Tibial nerve (tissue), 4 donors: Measurements from ENCODE around the gene MS4A10. TPM values are rescaled to one million over a fixed set of nuclear protein-coding genes. Genes with fewer than 3 reads are reported as not detected.

ENCODE experiments used
- DNase-seq, 2 donors: peaks; one replicate each; pipeline ENCODE4 v3.0.0-alpha.2; 2019; ENCODE audit warnings: low spot score in 2 of 2
- H3K27ac ChIP-seq, 4 donors: fragments of 200-600 bp; sonication (generic) in 3 of 4; one replicate each; pipeline ENCODE4 v1.5.1; 2017 to 2019; ENCODE audit warnings: mild to moderate bottlenecking in 1 of 4
- H3K27me3 ChIP-seq, 2 donors: fragments of 200-600 bp; sonication (generic) in 1 of 2; one replicate each; pipeline versions ENCODE4 v1.5.1 to v1.6.0; 2017 to 2019
- H3K36me3 ChIP-seq, 3 donors: fragments of 200-600 bp; sonication (generic); one replicate each; pipeline ENCODE4 v1.5.1; 2018 to 2019
- H3K4me1 ChIP-seq, 4 donors: fragments of 200-600 bp; sonication (generic) in 3 of 4; one replicate each; pipeline ENCODE4 v1.5.1; 2017 to 2019
- H3K4me3 ChIP-seq, 4 donors: fragments of 200-600 bp; sonication (generic) in 3 of 4; one replicate each; pipeline ENCODE4 v1.5.1; 2017 to 2019; ENCODE audit warnings: mild to moderate bottlenecking in 1 of 4, moderate library complexity in 1 of 4
- H3K9me3 ChIP-seq, 4 donors: fragments of 200-600 bp; sonication (generic) in 3 of 4; one replicate each; pipeline ENCODE4 v1.5.1; 2017 to 2019
- EP300 ChIP-seq, 2 donors: sonication (generic); formaldehyde crosslinking; IDR thresholded peaks; one replicate each; pipeline ENCODE4 v1.6.1; 2017; ENCODE audit warnings: antibody characterized with exemption in 2 of 2, mild to moderate bottlenecking in 1 of 2
- POLR2A ChIP-seq, 2 donors: fragments of 450-650 bp; IDR thresholded peaks; one replicate each; pipeline ENCODE4 v1.6.1; 2017; ENCODE audit warnings: antibody characterized with exemption in 2 of 2, mild to moderate bottlenecking in 2 of 2, moderate library complexity in 2 of 2
- WGBS, 2 donors: methylation state at CpG; one replicate each; pipeline ENCODE4 v1.1.5; 2018; 5-methylcytosine and 5-hydroxymethylcytosine counted together
- total RNA-seq, 4 donors: library from RNA; depleted of rRNA; stranded (reverse); fragments of >200 nt; gene quantifications; one replicate each; pipeline ENCODE4 v1.1.0, GENCODE V29; 2016
- TF ChIP-seq, protein P1 (sequence below), 5 experiments: fragments of 200-600 bp in 3 of 5; fragments of 450-650 bp in 2 of 5; sonication (generic) in 3 of 5; IDR thresholded peaks; one replicate each; pipeline ENCODE4 v1.5.1; 2016 to 2019; ENCODE audit warnings: antibody characterized with exemption in 5 of 5, mild to moderate bottlenecking in 3 of 5, moderate library complexity in 2 of 5

Gene MS4A10
- total RNA-seq, 4 donors from 2014 or later: not detected

DNA sequence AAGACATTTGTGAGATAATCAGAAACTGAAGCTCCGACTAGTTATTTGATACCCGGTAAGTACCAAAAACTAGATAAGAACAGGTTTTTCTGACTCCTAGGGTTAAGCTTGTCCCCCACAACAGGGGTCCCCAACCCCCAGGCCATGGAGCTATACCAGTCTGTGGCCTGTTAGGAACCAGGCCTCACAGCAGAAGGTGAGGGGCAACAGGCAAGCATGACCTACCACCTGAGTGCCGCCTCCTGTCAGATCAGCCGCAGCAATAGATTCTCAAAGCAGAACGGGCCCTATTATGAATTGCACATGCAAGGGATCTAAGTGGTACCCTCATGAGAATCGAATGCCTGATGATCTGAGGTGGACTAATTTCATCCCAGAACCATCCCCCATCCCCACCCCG lies 1.2 kb upstream of the MS4A10 start:
- H3K27me3 ChIP-seq: no peaks in the 10 kb centered on the region
- no peak for DNase-seq
- no peak overlapping the region for H3K4me3 ChIP-seq
- no peak for TF ChIP-seq EP300 (IDR thresholded peaks at IDR 0.05)
- no peak for TF ChIP-seq POLR2A (IDR thresholded peaks at IDR 0.05)
- TF ChIP-seq, protein P1, sequence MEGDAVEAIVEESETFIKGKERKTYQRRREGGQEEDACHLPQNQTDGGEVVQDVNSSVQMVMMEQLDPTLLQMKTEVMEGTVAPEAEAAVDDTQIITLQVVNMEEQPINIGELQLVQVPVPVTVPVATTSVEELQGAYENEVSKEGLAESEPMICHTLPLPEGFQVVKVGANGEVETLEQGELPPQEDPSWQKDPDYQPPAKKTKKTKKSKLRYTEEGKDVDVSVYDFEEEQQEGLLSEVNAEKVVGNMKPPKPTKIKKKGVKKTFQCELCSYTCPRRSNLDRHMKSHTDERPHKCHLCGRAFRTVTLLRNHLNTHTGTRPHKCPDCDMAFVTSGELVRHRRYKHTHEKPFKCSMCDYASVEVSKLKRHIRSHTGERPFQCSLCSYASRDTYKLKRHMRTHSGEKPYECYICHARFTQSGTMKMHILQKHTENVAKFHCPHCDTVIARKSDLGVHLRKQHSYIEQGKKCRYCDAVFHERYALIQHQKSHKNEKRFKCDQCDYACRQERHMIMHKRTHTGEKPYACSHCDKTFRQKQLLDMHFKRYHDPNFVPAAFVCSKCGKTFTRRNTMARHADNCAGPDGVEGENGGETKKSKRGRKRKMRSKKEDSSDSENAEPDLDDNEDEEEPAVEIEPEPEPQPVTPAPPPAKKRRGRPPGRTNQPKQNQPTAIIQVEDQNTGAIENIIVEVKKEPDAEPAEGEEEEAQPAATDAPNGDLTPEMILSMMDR (IDR thresholded peaks at IDR 0.05): no peak
- H3K9me3 ChIP-seq: no peaks in the 10 kb centered on the region
- WGBS, 2 donors: 89 to 92% methylated on average over 7 of the region's 7 CpGs
- H3K4me1 ChIP-seq: peaks cover 0 to 26% (median 6%) of the 10 kb centered on the region in 4 donors
- H3K27ac ChIP-seq: no peak overlapping the region
- H3K36me3 ChIP-seq: no peaks in the 10 kb centered on the region

- Histone ChIP-seq H3K27ac (peak overlapping the region in 3 of 4 donors; percentile 50 to 67 (median 59)), H3K4me3 (no peak overlapping the region), H3K27me3 (no peaks in the 10 kb centered on the region), H3K36me3 (no peaks in the 10 kb centered on the region), H3K9me3 (no peaks in the 10 kb centered on the region), H3K4me1 (peaks cover 0 to 26% (median 6%) of the 10 kb centered on the region in 4 donors)
- TF ChIP-seq, protein P1 (IDR thresholded peaks at IDR 0.05): peak in 2 of 5 experiments; percentile 14 to 26
- TF ChIP-seq POLR2A (IDR thresholded peaks at IDR 0.05): no peak
- 45 to 58% methylated on average over 7 to 8 of the region's 8 CpGs for WGBS, 2 donors
- DNase-seq: no peak
These were observed 751 bp downstream of the MS4A10 start for GRCh38 chr11:60785806-60786361.

DNA sequence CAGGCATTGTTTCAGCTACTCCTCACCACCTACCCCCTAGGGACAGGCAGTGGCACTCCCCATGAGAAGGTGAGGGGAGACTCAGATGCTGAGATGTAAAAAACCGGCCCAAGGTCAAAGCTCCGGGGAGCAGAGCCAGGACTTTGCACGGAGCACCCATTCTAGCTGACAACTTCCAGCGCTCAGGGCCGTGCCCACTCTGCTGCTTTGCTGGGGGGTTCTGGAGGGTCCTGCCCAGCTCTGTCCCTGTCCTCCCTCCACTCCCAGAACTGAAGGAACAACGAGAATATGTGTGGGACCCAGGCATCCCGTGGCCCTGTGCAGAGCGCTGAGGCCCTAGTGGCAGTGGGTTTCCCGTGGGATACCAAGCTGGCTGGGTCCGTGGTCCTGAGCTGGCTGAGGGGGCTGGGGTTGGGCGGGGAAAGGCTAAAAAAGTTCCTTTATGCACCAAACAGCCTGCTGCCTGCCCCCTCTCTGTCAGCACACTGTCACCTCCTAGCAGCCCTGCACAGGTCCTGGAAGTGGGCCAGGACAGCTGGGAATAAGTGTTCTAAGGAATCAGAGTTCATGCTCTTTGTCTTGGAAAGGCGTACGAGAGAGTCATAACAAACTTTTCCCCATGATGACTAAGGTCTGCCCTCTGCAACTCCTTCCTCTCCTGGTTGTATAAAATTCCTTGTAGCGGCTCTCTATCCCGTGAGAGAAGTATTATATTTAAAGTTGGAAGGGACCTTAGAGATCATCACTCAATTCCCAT lies 1.9 kb downstream of the MS4A10 start:
- 46 to 50% methylated on average over 14 to 15 of the region's 15 CpGs for WGBS, 2 donors
- H3K27ac ChIP-seq: peak overlapping the region; percentile 10 to 67 (median 44)
- H3K4me1 ChIP-seq: peaks cover 0 to 26% (median 6%) of the 10 kb centered on the region in 4 donors
- no peaks in the 10 kb centered on the region for H3K36me3 ChIP-seq
- peak; percentile 62 to 69 for DNase-seq
- peak in 1 of 2 donors; percentile 28 for TF ChIP-seq EP300 (IDR thresholded peaks at IDR 0.05)
- TF ChIP-seq, protein P1 (IDR thresholded peaks at IDR 0.05): no peak
- no peaks in the 10 kb centered on the region for H3K27me3 ChIP-seq
- no peaks in the 10 kb centered on the region for H3K9me3 ChIP-seq
- no peak overlapping the region for H3K4me3 ChIP-seq

- H3K4me3 ChIP-seq: no peak overlapping the region
- no peaks in the 10 kb centered on the region for H3K27me3 ChIP-seq
- H3K4me1 ChIP-seq: peaks cover 0 to 26% (median 6%) of the 10 kb centered on the region in 4 donors
- H3K27ac ChIP-seq: no peak overlapping the region
- DNase-seq: no peak
- no peaks in the 10 kb centered on the region for H3K36me3 ChIP-seq
- H3K9me3 ChIP-seq: no peaks in the 10 kb centered on the region
- 71 to 83% methylated on average over 7 of the region's 7 CpGs for WGBS, 2 donors
- TF ChIP-seq, protein P1 (IDR thresholded peaks at IDR 0.05): no peak
- TF ChIP-seq EP300 (IDR thresholded peaks at IDR 0.05) (no peak), POLR2A (IDR thresholded peaks at IDR 0.05) (no peak)
These were observed 3.4 kb downstream of the MS4A10 start for GRCh38 chr11:60788401-60789125.

GRCh38 chr11:60790726-60791125 lies 5.6 kb downstream of the MS4A10 start:
- Histone ChIP-seq H3K27ac (no peak overlapping the region), H3K36me3 (no peaks in the 10 kb centered on the region), H3K4me1 (peaks cover 0 to 16% (median 4%) of the 10 kb centered on the region in 4 donors), H3K9me3 (no peaks in the 10 kb centered on the region), H3K27me3 (no peaks in the 10 kb centered on the region), H3K4me3 (no peak overlapping the region)
- no peak for DNase-seq
- WGBS, 2 donors: 97 to 100% methylated on average over 3 of the region's 3 CpGs
- TF ChIP-seq POLR2A (IDR thresholded peaks at IDR 0.05) (no peak), EP300 (IDR thresholded peaks at IDR 0.05) (no peak)
- TF ChIP-seq, protein P1 (IDR thresholded peaks at IDR 0.05): no peak
